HG02642 (cell line): ENCODE measurements around the gene POU6F2.

Source experiments
- ATAC-seq: cut with Tn5 transposase; IDR thresholded peaks from one replicate; pipeline ENCODE4 v1.9.1; 2021; ENCODE audit warnings: mild to moderate bottlenecking; ENCODE audit not compliant: unreplicated experiment, poor library complexity

POU6F2 gene

GRCh38 chr7:39461263-39461820, 483.6 kb downstream of the POU6F2 start:
- ATAC-seq = no peak

- ATAC-seq = no peak
These were observed 485.5 kb downstream of the POU6F2 start for GRCh38 chr7:39463252-39463651.

- no peak for ATAC-seq
These were observed 486.8 kb downstream of the POU6F2 start for GRCh38 chr7:39464350-39465054.

GRCh38 chr7:39465055-39465929, 487.6 kb downstream of the POU6F2 start:
- peak; percentile 82 for ATAC-seq

- ATAC-seq = no peak
These were observed 490.6 kb downstream of the POU6F2 start for GRCh38 chr7:39468261-39468660.

GRCh38 chr7:39468808-39469374, 491.2 kb downstream of the POU6F2 start:
- ATAC-seq = no peak

- no peak for ATAC-seq
These were observed 503.2 kb downstream of the POU6F2 start for GRCh38 chr7:39480901-39481300.

GRCh38 chr7:39488467-39489393, 511.0 kb downstream of the POU6F2 start:
- ATAC-seq = no peak

- ATAC-seq = no peak
These were observed 512.6 kb downstream of the POU6F2 start for GRCh38 chr7:39490296-39490695.

GRCh38 chr7:39493934-39494333, 516.2 kb downstream of the POU6F2 start:
- no peak for ATAC-seq

GRCh38 chr7:39501358-39501757, 523.6 kb downstream of the POU6F2 start:
- no peak for ATAC-seq

- no peak for ATAC-seq
These were observed 527.3 kb downstream of the POU6F2 start for GRCh38 chr7:39504963-39505362.

- no peak for ATAC-seq
These were observed 530.3 kb downstream of the POU6F2 start for GRCh38 chr7:39507866-39508551.

- ATAC-seq = no peak
These were observed 531.7 kb downstream of the POU6F2 start for GRCh38 chr7:39509436-39509835.

- ATAC-seq = no peak
These were observed 532.2 kb downstream of the POU6F2 start for GRCh38 chr7:39509912-39510311.

- ATAC-seq = no peak
These were observed 533.2 kb downstream of the POU6F2 start for GRCh38 chr7:39510864-39511354.

GRCh38 chr7:39515534-39516228, 538.0 kb downstream of the POU6F2 start:
- no peak for ATAC-seq

- no peak for ATAC-seq
These were observed 538.8 kb downstream of the POU6F2 start for GRCh38 chr7:39516498-39516897.

GRCh38 chr7:39517240-39517639, 539.5 kb downstream of the POU6F2 start:
- ATAC-seq = no peak
